MM.1S (cell line): ENCODE results near the gene TLR2.

Source experiments
- DNase-seq: peaks from one replicate; pipeline ENCODE4 v3.0.0-alpha.2; 2015
- H2AFZ ChIP-seq: fragments of 300-600 bp; sonication (generic); 2 replicates; pipeline ENCODE4 v1.6.0; 2016; ENCODE audit warnings: antibody characterized with exemption, low read length
- H3F3A ChIP-seq: fragments of 300-600 bp; sonication (generic); 2 replicates; pipeline ENCODE4 v1.6.1; 2016; ENCODE audit warnings: mild to moderate bottlenecking, antibody characterized with exemption, low read length, moderate library complexity, mixed read lengths; ENCODE audit not compliant: insufficient read depth
- H3K27ac ChIP-seq: fragments of 300-600 bp; sonication (generic); 2 replicates; pipeline ENCODE4 v1.5.1; 2016; ENCODE audit warnings: mild to moderate bottlenecking, low read length
- H3K27me3 ChIP-seq: fragments of 300-600 bp; sonication (generic); replicated peaks from 2 replicates; pipeline ENCODE4 v1.6.0; 2016; ENCODE audit warnings: low read length; ENCODE audit not compliant: insufficient read depth
- H3K36me3 ChIP-seq: fragments of 300-600 bp; sonication (generic); replicated peaks from 2 replicates; pipeline ENCODE4 v1.6.1; 2016; ENCODE audit warnings: mild to moderate bottlenecking, low read length, mixed read lengths; ENCODE audit not compliant: insufficient read depth
- H3K4me1 ChIP-seq: fragments of 300-600 bp; sonication (generic); 2 replicates; pipeline ENCODE4 v1.6.1; 2016; ENCODE audit warnings: low read length, mixed read lengths
- H3K4me2 ChIP-seq: fragments of 300-600 bp; sonication (generic); 2 replicates; pipeline ENCODE4 v1.6.0; 2016; ENCODE audit warnings: low read depth, low read length
- H3K4me3 ChIP-seq: fragments of 300-600 bp; sonication (generic); 2 replicates; pipeline ENCODE4 v1.5.1; 2016; ENCODE audit warnings: low read length, mixed read lengths
- H3K79me2 ChIP-seq: fragments of 300-600 bp; sonication (generic); 2 replicates; pipeline ENCODE4 v1.6.1; 2016; ENCODE audit warnings: mixed run types, low read length, mixed read lengths
- H3K9ac ChIP-seq: fragments of 300-600 bp; sonication (generic); 2 replicates; pipeline ENCODE4 v1.6.1; 2016; ENCODE audit warnings: low read length, mixed read lengths
- H3K9me2 ChIP-seq: fragments of 300-600 bp; sonication (generic); replicated peaks from 2 replicates; pipeline ENCODE4 v1.6.1; 2016; ENCODE audit warnings: mild to moderate bottlenecking, low read length, mixed read lengths; ENCODE audit not compliant: insufficient read depth
- H3K9me3 ChIP-seq: fragments of 300-600 bp; sonication (generic); replicated peaks from 2 replicates; pipeline ENCODE4 v1.6.1; 2016; ENCODE audit warnings: mild to moderate bottlenecking, low read length, mixed read lengths; ENCODE audit not compliant: insufficient read depth
- H4K20me1 ChIP-seq: fragments of 300-600 bp; sonication (generic); 2 replicates; pipeline ENCODE4 v1.6.1; 2016; ENCODE audit warnings: mild to moderate bottlenecking, low read length, moderate library complexity, mixed read lengths; ENCODE audit not compliant: insufficient read depth
- CTCF ChIP-seq: fragments of 300-600 bp; sonication (generic); IDR thresholded peaks from 2 replicates; pipeline ENCODE4 v1.5.1; 2016; ENCODE audit warnings: antibody characterized with exemption, low read length, mixed read lengths
- EZH2 ChIP-seq: fragments of 300-600 bp; sonication (generic); optimal IDR thresholded peaks from 2 replicates; pipeline ENCODE3; 2017; ENCODE audit warnings: low read depth, mild to moderate bottlenecking, antibody characterized with exemption, low read length, mixed read lengths
- EZH2phosphoT487 ChIP-seq: fragments of 300-600 bp; sonication (generic); IDR thresholded peaks from 2 replicates; pipeline ENCODE4 v1.6.1; 2018; ENCODE audit warnings: antibody characterized with exemption, low read length

TLR2 gene

GRCh38 chr4:153649572-153649991, 34.5 kb upstream of the TLR2 start:
- no peak for DNase-seq
- no peaks in the 10 kb centered on the region for H4K20me1 ChIP-seq

DNA sequence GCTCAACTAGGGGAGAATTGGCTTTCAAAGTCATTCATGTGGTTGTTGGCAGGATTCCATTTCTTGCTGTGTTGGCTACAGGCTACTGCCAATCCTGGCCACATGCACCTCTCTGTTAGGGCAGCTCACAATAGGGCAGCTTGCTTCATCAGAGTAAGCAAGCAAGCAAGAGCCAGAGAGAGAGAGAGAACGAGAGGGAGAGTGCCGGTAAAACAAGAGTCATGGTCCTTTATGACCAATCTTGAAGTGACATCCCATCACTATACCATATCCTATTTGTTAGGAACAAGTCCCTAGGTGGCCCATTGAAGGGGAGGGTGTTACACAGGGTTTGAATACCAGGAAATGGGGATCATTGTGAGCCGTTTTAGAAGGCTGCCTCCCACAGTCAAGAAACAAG, 33.0 kb upstream of the TLR2 start:
- Histone ChIP-seq H3K4me2 (no peak overlapping the region), H3K36me3 (no peaks in the 10 kb centered on the region), H3K27ac (no peak overlapping the region), H3K27me3 (no peaks in the 10 kb centered on the region), H3K9me3 (no peaks in the 10 kb centered on the region), H3K4me3 (no peak overlapping the region), H3K79me2 (no peaks in the 10 kb centered on the region), H3K9ac (no peak overlapping the region), H3F3A (no peaks in the 10 kb centered on the region), H4K20me1 (no peaks in the 10 kb centered on the region), H3K4me1 (0 out of 2 replicates have a peak, but pooled peaks cover under 1% of the 10 kb centered on the region), H2AFZ (no peak overlapping the region), H3K9me2 (no peaks in the 10 kb centered on the region)
- TF ChIP-seq EZH2 (no peak), CTCF (no peak), EZH2phosphoT487 (no peak)
- DNase-seq, result no peak

More at GRCh38 chr4:153649572-153649991, 34.5 kb upstream of the TLR2 start:
- H3K4me3 ChIP-seq, result no peak overlapping the region
- H3K36me3 ChIP-seq, result no peaks in the 10 kb centered on the region
- no peaks in the 10 kb centered on the region for H3F3A ChIP-seq
- no peak overlapping the region for H3K27ac ChIP-seq
- no peaks in the 10 kb centered on the region for H3K9me2 ChIP-seq
- H3K9me3 ChIP-seq, result no peaks in the 10 kb centered on the region
- H3K9ac ChIP-seq, result no peak overlapping the region
- no peaks in the 10 kb centered on the region for H3K79me2 ChIP-seq
- no peak overlapping the region for H3K4me2 ChIP-seq
- no peaks in the 10 kb centered on the region for H3K27me3 ChIP-seq
- no peak overlapping the region for H2AFZ ChIP-seq
- H3K4me1 ChIP-seq, result 0 out of 2 replicates have a peak, but pooled peaks cover 4% of the 10 kb centered on the region
- no peak for TF ChIP-seq EZH2phosphoT487
- no peak for TF ChIP-seq EZH2
- TF ChIP-seq CTCF, result no peak

DNA sequence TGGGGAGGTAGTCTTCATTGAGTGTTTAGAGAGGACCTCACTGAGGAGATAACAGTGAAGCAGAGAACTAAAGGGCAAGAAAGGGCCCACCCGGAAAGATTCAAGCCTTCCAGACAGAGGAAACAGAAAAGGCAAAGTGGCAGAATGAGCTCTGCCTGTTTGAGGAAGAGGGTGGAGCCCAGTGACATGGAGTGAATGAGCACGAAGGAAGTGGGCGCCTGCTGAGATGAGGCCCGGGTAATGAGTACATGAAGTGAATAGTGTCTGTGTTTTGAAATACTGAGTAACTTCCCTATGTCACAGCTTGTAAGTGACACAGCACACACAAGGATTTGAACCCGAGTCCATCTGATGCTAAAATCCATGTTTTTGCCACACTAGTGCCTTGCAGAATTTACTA, 32.5 kb upstream of the TLR2 start:
- H3K27ac ChIP-seq, result no peak overlapping the region
- H3K79me2 ChIP-seq, result no peaks in the 10 kb centered on the region
- no peaks in the 10 kb centered on the region for H3K9me2 ChIP-seq
- no peak overlapping the region for H3K4me3 ChIP-seq
- no peaks in the 10 kb centered on the region for H3F3A ChIP-seq
- no peaks in the 10 kb centered on the region for H3K4me1 ChIP-seq
- H3K27me3 ChIP-seq, result no peaks in the 10 kb centered on the region
- H3K36me3 ChIP-seq, result no peaks in the 10 kb centered on the region
- no peak overlapping the region for H3K9ac ChIP-seq
- no peak overlapping the region for H3K4me2 ChIP-seq
- no peak for TF ChIP-seq EZH2phosphoT487
- no peak for TF ChIP-seq CTCF
- TF ChIP-seq EZH2, result no peak
- H4K20me1 ChIP-seq, result no peaks in the 10 kb centered on the region
- no peak overlapping the region for H2AFZ ChIP-seq
- H3K9me3 ChIP-seq, result no peaks in the 10 kb centered on the region
- DNase-seq, result no peak
